H9 (cell line): ENCODE measurements around the gene SORBS1. TPM values are rescaled to one million over a fixed set of nuclear protein-coding genes. Genes with fewer than 3 reads are reported as not detected.

Source experiments
- DNase-seq: peaks from one replicate; pipeline ENCODE4 v3.0.0-alpha.2; 2017
- H2AFZ ChIP-seq: one replicate; pipeline ENCODE4 v1.6.1; 2013; ENCODE audit warnings: mild to moderate bottlenecking, low read length, control low read depth, moderate library complexity
- H2AK5ac ChIP-seq: 2 replicates; pipeline ENCODE4 v1.6.1; 2013; ENCODE audit warnings: low read length, control low read depth, mixed read lengths; ENCODE audit not compliant: insufficient read length
- H2BK120ac ChIP-seq: one replicate; pipeline ENCODE4 v1.6.1; 2013; ENCODE audit warnings: low read depth, mild to moderate bottlenecking, low read length, control low read depth, inconsistent platforms; ENCODE audit not compliant: poor library complexity, severe bottlenecking
- H2BK12ac ChIP-seq: 2 replicates; pipeline ENCODE4 v1.6.1; 2013; ENCODE audit warnings: low read length, control low read depth, mixed read lengths, low read depth; ENCODE audit not compliant: insufficient read length
- H2BK15ac ChIP-seq: 2 replicates; pipeline ENCODE4 v1.6.1; 2013; ENCODE audit warnings: low read depth, low read length, control low read depth
- H2BK20ac ChIP-seq: one replicate; pipeline ENCODE4 v1.6.1; 2013; ENCODE audit warnings: low read depth, mild to moderate bottlenecking, low read length, control low read depth, inconsistent platforms; ENCODE audit not compliant: poor library complexity, severe bottlenecking
- H2BK5ac ChIP-seq: 2 replicates; pipeline ENCODE4 v1.6.1; 2013; ENCODE audit warnings: low read length, control low read depth, mixed read lengths; ENCODE audit not compliant: insufficient read length
- H3K14ac ChIP-seq: 2 replicates; pipeline ENCODE4 v1.6.1; 2013; ENCODE audit warnings: low read length, control low read depth; ENCODE audit not compliant: insufficient read depth
- H3K18ac ChIP-seq: 2 replicates; pipeline ENCODE4 v1.6.1; 2013; ENCODE audit warnings: low read depth, mild to moderate bottlenecking, mixed read lengths, low read length, control low read depth; ENCODE audit not compliant: insufficient read length
- H3K23ac ChIP-seq: 2 replicates; pipeline ENCODE4 v1.6.1; 2013; ENCODE audit warnings: low read length, control low read depth, mixed read lengths, low read depth; ENCODE audit not compliant: insufficient read length
- H3K23me2 ChIP-seq: 2 replicates; pipeline ENCODE4 v1.6.1; 2013; ENCODE audit warnings: low read depth, mild to moderate bottlenecking, mixed read lengths, low read length, control low read depth; ENCODE audit not compliant: insufficient read length, poor library complexity, severe bottlenecking
- H3K27ac ChIP-seq: 2 replicates; pipeline ENCODE4 v1.5.1; 2013; ENCODE audit warnings: low read length, control low read depth, mixed read lengths, low read depth; ENCODE audit not compliant: insufficient read length
- H3K27me3 ChIP-seq: 2 replicates; pipeline ENCODE4 v1.6.1; 2013; ENCODE audit warnings: low read length, control low read depth, inconsistent platforms; ENCODE audit not compliant: insufficient read depth
- H3K4ac ChIP-seq: 2 replicates; pipeline ENCODE4 v1.6.1; 2013; ENCODE audit warnings: low read depth, mild to moderate bottlenecking, control low read depth, inconsistent platforms, low read length, moderate library complexity
- H3K4me1 ChIP-seq: 2 replicates; pipeline ENCODE4 v1.6.1; 2013; ENCODE audit warnings: low read length, control low read depth, inconsistent platforms; ENCODE audit not compliant: insufficient read depth
- H3K4me2 ChIP-seq: 2 replicates; pipeline ENCODE4 v1.6.1; 2013; ENCODE audit warnings: low read length, control low read depth, mixed read lengths; ENCODE audit not compliant: insufficient read length, insufficient read depth
- H3K56ac ChIP-seq: 2 replicates; pipeline ENCODE4 v1.6.1; 2013; ENCODE audit warnings: low read depth, mild to moderate bottlenecking, mixed read lengths, low read length, control low read depth; ENCODE audit not compliant: insufficient read length
- H3K79me1 ChIP-seq: 2 replicates; pipeline ENCODE4 v1.6.1; 2013; ENCODE audit warnings: low read depth, mild to moderate bottlenecking, moderate library complexity, low read length, control low read depth, inconsistent platforms; ENCODE audit not compliant: insufficient read depth, poor library complexity, severe bottlenecking
- H3K79me2 ChIP-seq: 2 replicates; pipeline ENCODE4 v1.6.1; 2013; ENCODE audit warnings: low read length, control low read depth, inconsistent platforms; ENCODE audit not compliant: insufficient read depth
- H3K9ac ChIP-seq: 2 replicates; pipeline ENCODE4 v1.6.1; 2013; ENCODE audit warnings: low read length, control low read depth, mixed read lengths; ENCODE audit not compliant: insufficient read length; ENCODE audit errors: extremely low read depth
- H3K9me3 ChIP-seq: one replicate; pipeline ENCODE4 v1.6.1; 2013; ENCODE audit warnings: low read depth, low read length, inconsistent platforms; ENCODE audit not compliant: control insufficient read depth
- H3T11ph ChIP-seq: one replicate; pipeline ENCODE4 v1.6.1; 2013; ENCODE audit warnings: mild to moderate bottlenecking, low read length, control low read depth, inconsistent platforms
- H4K20me1 ChIP-seq: one replicate; pipeline ENCODE4 v1.6.1; 2013; ENCODE audit not compliant: control insufficient read depth, insufficient read length, insufficient read depth
- H4K5ac ChIP-seq: 2 replicates; pipeline ENCODE4 v1.6.1; 2013; ENCODE audit warnings: low read depth, mild to moderate bottlenecking, mixed read lengths, low read length, control low read depth; ENCODE audit not compliant: insufficient read length
- H4K8ac ChIP-seq: replicated peaks from 2 replicates; pipeline ENCODE4 v1.6.1; 2013; ENCODE audit warnings: low read length, control low read depth, mixed read lengths, low read depth; ENCODE audit not compliant: insufficient read length
- H4K91ac ChIP-seq: 2 replicates; pipeline ENCODE4 v1.6.1; 2013; ENCODE audit warnings: low read depth, mild to moderate bottlenecking, moderate library complexity, mixed read lengths, low read length, control low read depth; ENCODE audit not compliant: insufficient read length
- H3K27ac Mint-ChIP-seq, 3 experiments: 2 replicates in 2 of 3; 3 replicates in 1 of 3; pipeline ENCODE4 v1.8.0; 2020 to 2021; ENCODE audit warnings: mixed read lengths in 3 of 3, mild to moderate bottlenecking in 1 of 3, moderate library complexity in 1 of 3
- H3K27me3 Mint-ChIP-seq: 2 replicates; pipeline ENCODE4 v1.8.0; 2021; ENCODE audit warnings: low read depth, mild to moderate bottlenecking, moderate library complexity, mixed read lengths
- H3K36me3 Mint-ChIP-seq, 3 experiments: 2 replicates in 2 of 3; 3 replicates in 1 of 3; pipeline ENCODE4 v1.8.0; 2020 to 2021; ENCODE audit warnings: low read depth in 3 of 3, mixed read lengths in 3 of 3; ENCODE audit not compliant: insufficient read depth in 1 of 3
- H3K4me1 Mint-ChIP-seq, 2 experiments: 2 replicates each; pipeline ENCODE4 v1.8.0; 2020; ENCODE audit warnings: mixed read lengths in 2 of 2
- H3K4me3 Mint-ChIP-seq, 2 experiments: 2 replicates in 1 of 2; 3 replicates in 1 of 2; pipeline ENCODE4 v1.8.0; 2020 to 2021; ENCODE audit warnings: mild to moderate bottlenecking in 2 of 2, mixed read lengths in 2 of 2, moderate library complexity in 1 of 2
- H3K9me3 Mint-ChIP-seq, 2 experiments: 2 replicates in 1 of 2; 3 replicates in 1 of 2; pipeline ENCODE4 v1.8.0; 2020; ENCODE audit warnings: mild to moderate bottlenecking in 2 of 2, mixed read lengths in 2 of 2, moderate library complexity in 1 of 2
- CTCF ChIP-seq: fragments of 200-600 bp; sonication (generic); conservative IDR thresholded peaks from 3 replicates; pipeline ENCODE4 v1.8.0; 2021; ENCODE audit warnings: antibody characterized with exemption, mild to moderate bottlenecking
- WGBS: extraction: QIAGEN DNeasy Blood & Tissue Kit; methylation state at CpG from one replicate; pipeline ENCODE4 v1.1.7; 2013; ENCODE audit warnings: missing lambda C conversion rate, low lambda C conversion rate, mixed read lengths; ENCODE audit not compliant: insufficient read length; ENCODE audit errors: extremely low coverage; 5-methylcytosine and 5-hydroxymethylcytosine counted together
- total RNA-seq: library from RNA; stranded (reverse); gene quantifications from 2 replicates; pipeline ENCODE4 v1.2.1, GENCODE V29; 2021

SORBS1 gene
- total RNA-seq, 1 experiment from 2014 or later, result 24.3 TPM

- Histone ChIP-seq H4K91ac (no peak overlapping the region), H4K8ac (no peak overlapping the region), H3K23ac (no peak overlapping the region), H2BK120ac (no peak overlapping the region), H3K27ac (no peak overlapping the region), H4K20me1 (no peaks in the 10 kb centered on the region), H3K79me2 (no peaks in the 10 kb centered on the region), H3K27me3 (no peaks in the 10 kb centered on the region), H3K9me3 (no peaks in the 10 kb centered on the region), H3T11ph (no peak overlapping the region), H2AK5ac (no peak overlapping the region), H3K79me1 (no peaks in the 10 kb centered on the region), H3K9ac (no peak overlapping the region), H2AFZ (no peak overlapping the region), H3K4me2 (no peak overlapping the region), H2BK15ac (no peak overlapping the region), H2BK5ac (no peak overlapping the region), H2BK20ac (no peak overlapping the region), H3K14ac (no peak overlapping the region), H3K4me1 (peaks cover 14% of the 10 kb centered on the region; the same call in 1 of the 2 replicates), H3K18ac (no peak overlapping the region), H3K56ac (no peak overlapping the region), H3K23me2 (no peaks in the 10 kb centered on the region), H2BK12ac (no peak overlapping the region), H4K5ac (no peak overlapping the region), H3K4ac (no peak overlapping the region)
- peak overlapping the region; percentile 51 to 87 (median 58); a peak in 6 of 7 replicates for H3K27ac Mint-ChIP-seq
- H3K36me3 Mint-ChIP-seq, result no peaks in the 10 kb centered on the region
- H3K4me1 Mint-ChIP-seq, result peaks cover 33 to 47% of the 10 kb centered on the region in 2 experiments
- peak overlapping the region in 1 of 2 experiments; percentile 31; a peak in 1 of 5 replicates for H3K4me3 Mint-ChIP-seq
- no peak for TF ChIP-seq CTCF
- no CpG with 5 or more reads among the region's 9 CpGs for whole genome bisulfite sequencing
- no peaks in the 10 kb centered on the region for H3K27me3 Mint-ChIP-seq
- DNase-seq, result no peak
- H3K9me3 Mint-ChIP-seq, result no peaks in the 10 kb centered on the region
Observed at GRCh38 chr10:95459446-95460045, 101.6 kb downstream of the SORBS1 start.
